B cell (primary cell): ENCODE results near the gene TAS2R40. TPM values are rescaled to one million over a fixed set of nuclear protein-coding genes. Genes with fewer than 3 reads are reported as not detected.

Source experiments
- ATAC-seq: fragments of 200-7000 bp; cut with Tn5 transposase; one replicate; pipeline ENCODE4 v1.10.0; 2021; ENCODE audit warnings: low read depth, mild to moderate bottlenecking, moderate number of reproducible peaks, moderate library complexity
- CTCF ChIA-PET: fragments of 350-600 bp; sonication (Branson Sonifier 250); formaldehyde crosslinking; loops from one replicate; lab custom pipeline; 2021; ENCODE audit warnings: antibody characterized with exemption, inconsistent platforms; lab: Charles Lee
- POLR2A ChIA-PET: fragments of 350-600 bp; sonication (Branson Sonifier 250); formaldehyde crosslinking; loops from one replicate; lab custom pipeline; 2021; ENCODE audit warnings: antibody characterized with exemption; lab: Charles Lee
- DNase-seq: peaks from one replicate; pipeline ENCODE4 v3.0.0; 2013
- H2AFZ ChIP-seq: 2 replicates; pipeline ENCODE4 v1.6.1; 2012; ENCODE audit warnings: mild to moderate bottlenecking, low read depth, low read length; ENCODE audit not compliant: insufficient read depth, poor library complexity, severe bottlenecking
- H3K27ac ChIP-seq, 2 donors: 1 replicate in 1 of 2; 2 replicates in 1 of 2; pipeline ENCODE4 v1.5.1; 2012 to 2013; ENCODE audit warnings: low read length in 2 of 2, mild to moderate bottlenecking in 2 of 2, moderate library complexity in 1 of 2
- H3K27me3 ChIP-seq, 4 experiments: fragments of 200-600 bp in 1 of 4; sonication (generic) in 1 of 4; replicated peaks in 1 of 4; 1 replicate in 2 of 4; 2 replicates in 2 of 4; pipeline versions ENCODE4 v1.6.1 to v1.7.0; 2013 to 2016; ENCODE audit warnings: low read length in 3 of 4, mild to moderate bottlenecking in 2 of 4, mixed read lengths in 1 of 4, moderate library complexity in 1 of 4; ENCODE audit not compliant: insufficient read depth in 4 of 4, control insufficient read depth in 3 of 4; ENCODE audit errors: control extremely low read depth in 1 of 4
- H3K36me3 ChIP-seq, 2 experiments: replicated peaks in 1 of 2; 1 replicate in 1 of 2; 2 replicates in 1 of 2; pipeline versions ENCODE4 v1.6.1 to v1.7.1; 2013; ENCODE audit warnings: low read length in 1 of 2; ENCODE audit not compliant: insufficient read depth in 2 of 2, control insufficient read depth in 1 of 2; ENCODE audit errors: control extremely low read depth in 1 of 2, extremely low read depth in 1 of 2
- H3K4me1 ChIP-seq, 2 donors: fragments of 200-600 bp in 1 of 2; sonication (generic) in 1 of 2; 1 replicate in 1 of 2; 2 replicates in 1 of 2; pipeline versions ENCODE4 v1.5.1 to v1.6.1; 2013 to 2017; ENCODE audit warnings: low read length in 2 of 2; ENCODE audit not compliant: control insufficient read depth in 2 of 2, insufficient read depth in 2 of 2
- H3K4me2 ChIP-seq: replicated peaks from 2 replicates; pipeline ENCODE3; 2012; ENCODE audit warnings: mild to moderate bottlenecking, low read depth, low read length; ENCODE audit not compliant: poor library complexity, severe bottlenecking
- H3K4me3 ChIP-seq, 5 experiments: fragments of 200-600 bp in 1 of 5; sonication (generic) in 1 of 5; 1 replicate in 3 of 5; 2 replicates in 2 of 5; pipeline versions ENCODE4 v1.5.1 to v1.7.0; 2011 to 2016; ENCODE audit warnings: low read length in 4 of 5, mild to moderate bottlenecking in 4 of 5, low read depth in 2 of 5, control low read depth in 1 of 5, moderate library complexity in 1 of 5; ENCODE audit not compliant: insufficient read depth in 1 of 5; ENCODE audit errors: control extremely low read depth in 1 of 5, extremely low read depth in 1 of 5
- H3K79me2 ChIP-seq: fragments of 200-600 bp; sonication (generic); one replicate; pipeline ENCODE4 v1.6.0; 2016; ENCODE audit warnings: low read length; ENCODE audit not compliant: control insufficient read depth, insufficient read depth
- H3K9ac ChIP-seq: fragments of 200-600 bp; sonication (generic); 2 replicates; pipeline ENCODE4 v1.6.1; 2017; ENCODE audit warnings: mild to moderate bottlenecking, low read length, moderate library complexity
- H3K9me3 ChIP-seq, 3 donors: one replicate each; pipeline versions ENCODE4 v1.6.1 to v1.7.1; 2013; ENCODE audit warnings: low read length in 2 of 3; ENCODE audit not compliant: control insufficient read depth in 2 of 3, insufficient read depth in 1 of 3; ENCODE audit errors: control extremely low read depth in 1 of 3
- H4K20me1 ChIP-seq: 2 replicates; pipeline ENCODE4 v1.6.0; 2012; ENCODE audit warnings: mild to moderate bottlenecking, low read length; ENCODE audit not compliant: insufficient read depth, control insufficient read depth, poor library complexity, severe bottlenecking
- H3K27ac Mint-ChIP-seq: one replicate; pipeline ENCODE4 v1.8.0; 2021; ENCODE audit warnings: mixed read lengths
- H3K27me3 Mint-ChIP-seq: one replicate; pipeline ENCODE4 v1.8.0; 2021; ENCODE audit warnings: mixed read lengths
- H3K4me1 Mint-ChIP-seq: one replicate; pipeline ENCODE4 v1.8.0; 2021; ENCODE audit warnings: mixed read lengths
- H3K4me3 Mint-ChIP-seq: one replicate; pipeline ENCODE4 v1.8.0; 2021; ENCODE audit warnings: mixed read lengths
- H3K9me3 Mint-ChIP-seq: one replicate; pipeline ENCODE4 v1.8.0; 2022; ENCODE audit warnings: mixed read lengths; ENCODE audit not compliant: insufficient read depth
- CTCF ChIP-seq: fragments of 200-600 bp; IDR thresholded peaks from one replicate; pipeline ENCODE4 v1.8.0; 2022; ENCODE audit warnings: antibody characterized with exemption, mild to moderate bottlenecking
- EZH2 ChIP-seq: IDR thresholded peaks from 2 replicates; pipeline ENCODE4 v1.6.1; 2012; ENCODE audit warnings: borderline replicate concordance, low read depth, mild to moderate bottlenecking, moderate library complexity, low read length; ENCODE audit not compliant: insufficient read depth, poor library complexity, severe bottlenecking
- WGBS: methylation state at CpG from one replicate; pipeline ENCODE4 v1.1.5; 2013; ENCODE audit warnings: missing lambda C conversion rate; ENCODE audit not compliant: insufficient coverage; 5-methylcytosine and 5-hydroxymethylcytosine counted together
- intact Hi-C: fragments of 100-400 bp; cut with micrococcal nuclease; formaldehyde crosslinking; loops from one replicate; pipeline ENCODE4 v1.10.0; 2022
- polyA plus RNA-seq: library from polyadenylated mRNA; depleted of rRNA; stranded (reverse); fragments of >200 nt; gene quantifications from 2 replicates; pipeline ENCODE4 v1.2.3, GENCODE V29; 2012
- total RNA-seq, 2 donors: library from RNA; stranded (reverse); fragments of 120-200 nt in 1 of 2; gene quantifications; 1 replicate in 1 of 2; 2 replicates in 1 of 2; pipeline versions ENCODE4 v1.2.3 to v1.2.4, GENCODE V29; 2013 to 2022

The TAS2R40 gene
- total and polyA plus RNA-seq, 2 donors (not counting 1 experiment from before 2014, with no cell fraction given) = not detected

DNA sequence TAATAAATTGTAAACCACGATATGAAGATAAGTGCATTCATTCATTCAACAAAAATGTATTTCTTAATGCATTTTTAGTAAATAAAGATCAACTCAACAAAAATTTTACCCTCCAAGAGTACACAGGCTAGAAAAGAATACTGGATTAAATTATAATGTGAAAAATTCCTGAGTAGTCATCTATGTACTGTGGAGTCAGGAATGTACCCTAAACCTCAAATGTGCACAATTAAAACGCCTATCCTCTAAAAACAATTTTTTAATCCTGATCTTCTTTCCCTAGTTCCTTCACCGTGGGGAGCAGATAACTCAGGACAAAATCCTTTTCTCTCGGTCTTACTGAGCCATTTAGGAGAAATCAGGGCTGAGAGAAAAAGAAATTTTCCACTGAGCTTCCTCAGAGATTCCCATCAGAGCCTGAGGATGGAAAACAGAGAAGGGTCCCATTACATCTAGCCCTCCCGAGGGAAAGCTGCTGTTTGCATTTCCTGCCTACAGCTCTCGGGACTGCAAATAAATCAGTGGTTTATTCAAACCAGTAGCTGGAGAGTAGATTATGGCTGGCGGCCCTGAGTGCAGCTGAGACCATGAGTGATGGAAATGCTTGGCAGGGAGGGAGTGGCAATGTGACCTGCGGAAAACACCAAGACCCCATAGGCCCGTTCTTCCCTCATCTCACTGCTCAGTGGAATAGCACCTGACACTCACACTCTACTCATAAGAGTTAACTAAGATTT, 7.4 kb downstream of the TAS2R40 start:
- H3K27me3 Mint-ChIP-seq = peaks cover 4% of the 10 kb centered on the region
- no peaks in the 10 kb centered on the region for H3K79me2 ChIP-seq
- ATAC-seq = no peak
- no peaks in the 10 kb centered on the region for H3K4me1 ChIP-seq
- H3K4me2 ChIP-seq = no peak overlapping the region
- no peaks in the 10 kb centered on the region for H3K9me3 Mint-ChIP-seq
- no peaks in the 10 kb centered on the region for H3K36me3 ChIP-seq
- 89% methylated on average over 3 of the region's 9 CpGs for WGBS
- POLR2A ChIA-PET = no interaction called here
- TF ChIP-seq EZH2 = no peak
- no peak for TF ChIP-seq CTCF
- no peak overlapping the region for H2AFZ ChIP-seq
- H3K4me3 Mint-ChIP-seq = no peak overlapping the region
- no peak for DNase-seq
- H3K9me3 ChIP-seq = no peaks in the 10 kb centered on the region
- intact Hi-C loops = no loop called here
- CTCF ChIA-PET = interaction anchor here (0.9 to 1.9 kb wide), 3 partner anchors 9 to 14 kb away, joined by 3 to 10 read pairs (median 3); no protein-coding TSS in a partner anchor
- H3K27me3 ChIP-seq = peaks cover 0 to 4% (median 0%) of the 10 kb centered on the region in 4 experiments
- H3K9ac ChIP-seq = no peak overlapping the region
- no peaks in the 10 kb centered on the region for H4K20me1 ChIP-seq
- no peaks in the 10 kb centered on the region for H3K4me1 Mint-ChIP-seq
- no peak overlapping the region for H3K4me3 ChIP-seq
- H3K27ac Mint-ChIP-seq = no peak overlapping the region
- no peak overlapping the region for H3K27ac ChIP-seq
